C4-2B (cell line): Measurements from ENCODE around the gene GRB10.

Experiments
- CTCF ChIP-seq: fragments of 450-650 bp; conservative IDR thresholded peaks from 2 replicates; pipeline ENCODE4 v1.5.1; 2017; ENCODE audit warnings: mild to moderate bottlenecking
- ZFX ChIP-seq: fragments of 450-650 bp; IDR thresholded peaks from 2 replicates; pipeline ENCODE4 v1.6.1; 2017

GRCh38 chr7:50664461-50664922 lies 118.2 kb downstream of the GRB10 start:
- no peak for TF ChIP-seq CTCF
- no peak for TF ChIP-seq ZFX
